ENCODE results near the gene LAMC3.
"Not testable (repeated sequence)": the region's sequence is repeated elsewhere in the genome, so short reads cannot be mapped to it uniquely, and the experiment has no call there.

Gene LAMC3

DNA sequence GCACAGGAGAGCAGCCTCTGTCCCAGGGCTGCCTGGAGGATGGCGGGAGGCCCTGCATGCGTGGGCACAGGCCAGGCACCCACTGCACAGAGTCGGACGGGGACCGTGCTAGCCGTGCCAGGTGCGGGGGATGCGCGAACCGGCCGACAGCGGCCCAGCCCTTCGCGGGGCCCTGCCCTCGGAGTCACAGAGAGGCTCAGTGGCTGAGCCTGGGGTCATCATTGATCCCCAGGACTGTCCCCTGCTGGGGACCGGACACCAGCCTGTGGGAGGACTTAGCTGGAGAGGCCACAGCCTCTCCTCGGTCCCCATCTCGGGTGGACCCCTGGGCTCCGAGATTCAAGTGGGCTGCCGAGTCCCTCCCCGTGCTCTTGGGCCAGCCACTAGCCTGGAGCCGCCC is 19.1 kb upstream of the LAMC3 start:
- DNase-seq: no peak
- in situ Hi-C loops (cut with MboI; ENCODE audit: low pct_unique_long_range_greater_than_20kb, low sequenced_read_pairs): no loop called here

DNA sequence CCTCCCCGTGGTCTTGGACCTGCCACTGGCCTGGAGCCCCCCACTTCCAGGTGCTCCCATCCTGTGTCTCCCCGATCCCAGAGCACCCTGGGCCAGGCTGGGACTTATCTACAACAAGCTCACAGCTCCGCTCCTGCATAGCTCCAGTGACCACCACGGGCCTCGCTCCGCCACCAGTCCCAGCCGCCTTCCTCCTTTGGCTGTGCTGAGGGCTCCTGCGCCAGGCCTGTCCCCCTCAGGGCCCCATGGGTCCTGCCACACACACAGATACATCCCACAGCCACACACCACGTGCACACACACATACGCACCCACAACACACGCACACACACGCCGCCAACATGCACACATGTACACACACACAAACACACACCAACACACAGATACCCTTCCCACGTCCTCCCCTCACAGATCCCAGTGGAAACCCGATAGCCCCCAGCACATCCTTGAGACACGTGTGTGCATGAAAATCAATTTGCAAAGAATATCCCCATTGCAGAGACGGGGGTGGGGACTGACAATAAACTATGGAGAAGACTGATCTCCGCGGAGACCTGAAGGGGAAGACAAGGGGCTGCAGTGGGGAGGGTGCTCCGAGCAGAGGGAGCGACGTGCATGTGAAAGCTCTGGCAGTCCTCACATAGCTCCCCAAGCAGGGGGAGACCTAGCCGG is 18.5 kb upstream of the LAMC3 start:
- in situ Hi-C loops (cut with MboI; ENCODE audit: low pct_unique_long_range_greater_than_20kb, low sequenced_read_pairs): no loop called here
- DNase-seq: no peak

DNA sequence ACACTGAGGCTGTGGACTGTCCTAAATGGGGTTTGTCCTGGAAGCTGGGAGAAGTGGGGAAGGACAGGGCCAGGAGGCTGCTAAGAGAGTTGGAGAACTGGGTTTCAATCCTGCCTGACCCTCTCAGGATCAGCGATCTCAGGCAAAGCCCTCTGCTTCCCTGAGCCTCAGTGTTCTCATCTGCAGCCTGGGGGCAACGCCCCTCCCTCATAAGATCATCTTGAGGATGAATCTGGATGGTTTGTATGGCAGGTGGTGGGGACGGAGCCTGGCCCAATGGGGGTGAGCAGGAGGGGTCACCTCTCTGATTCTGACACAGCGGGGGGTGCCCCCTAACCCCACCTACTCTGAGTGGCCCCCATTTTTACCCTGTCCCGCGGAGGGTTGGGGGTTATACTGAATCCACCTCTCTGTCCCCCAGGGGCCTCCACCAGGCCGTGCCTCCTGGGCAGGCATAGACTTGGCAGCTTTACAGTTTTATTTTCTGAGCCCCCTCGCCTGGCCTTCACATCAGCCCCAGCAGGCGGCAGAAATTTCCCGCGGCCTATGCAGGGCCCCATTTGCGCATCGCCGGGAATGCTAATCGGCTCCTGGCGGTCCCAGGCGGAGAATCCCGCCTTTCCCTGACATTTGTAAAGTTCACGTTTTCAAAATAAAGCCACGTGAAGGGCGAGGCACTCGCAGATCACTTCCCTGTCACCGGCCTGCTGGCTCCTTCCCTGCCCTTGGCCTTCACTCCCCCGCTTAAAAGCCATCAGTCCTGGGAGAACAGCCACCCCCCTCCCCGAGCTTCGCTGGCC is 17.8 kb upstream of the LAMC3 start:
- in situ Hi-C loops (cut with MboI; ENCODE audit: low pct_unique_long_range_greater_than_20kb, low sequenced_read_pairs): no loop called here
- no peak for DNase-seq

DNA sequence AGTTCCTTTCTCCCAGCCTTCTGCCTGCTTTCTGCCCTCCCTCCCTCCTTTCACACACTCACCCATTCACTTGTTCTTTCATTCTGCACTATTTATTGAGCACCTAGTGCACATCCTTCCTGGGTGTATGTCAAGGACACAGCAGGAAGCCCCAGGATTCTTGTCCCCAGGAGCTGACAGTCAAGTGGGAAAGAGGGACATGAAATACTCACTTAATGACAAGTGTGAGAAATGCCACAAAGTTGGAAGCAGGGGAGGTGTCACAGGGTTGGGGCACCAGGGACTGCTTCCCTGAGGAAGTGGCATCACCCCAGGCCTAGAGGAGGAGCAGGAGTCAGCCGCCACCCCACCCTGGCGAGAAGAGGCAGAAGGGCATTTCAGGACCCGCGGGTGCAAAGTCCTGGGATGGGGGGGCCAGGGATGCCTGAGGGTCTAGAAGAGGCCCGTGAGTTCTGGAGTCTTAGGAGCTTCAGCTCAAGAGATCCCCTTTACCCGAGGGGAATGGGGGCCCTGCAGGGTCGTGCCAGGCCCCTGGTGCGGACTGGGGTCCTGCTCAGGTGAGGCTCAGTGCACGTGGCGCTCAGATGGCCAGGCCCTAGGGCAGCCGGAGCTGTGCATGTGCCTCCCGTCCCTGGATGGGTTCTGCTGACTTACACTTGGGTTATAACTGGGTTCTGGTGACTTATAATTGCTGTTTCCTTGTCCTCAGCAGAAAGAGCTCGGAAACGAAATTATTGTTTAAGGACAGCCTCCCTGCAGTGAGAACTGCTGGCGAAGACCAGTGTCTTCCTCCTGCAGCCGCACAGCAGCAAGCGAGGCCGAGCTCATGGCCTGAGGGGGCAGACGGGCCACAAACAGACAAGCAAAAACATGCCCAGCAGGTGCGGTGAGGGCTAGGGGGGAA is 16.9 kb upstream of the LAMC3 start:
- in situ Hi-C loops (cut with MboI; ENCODE audit: low pct_unique_long_range_greater_than_20kb, low sequenced_read_pairs): no loop called here
- no peak for DNase-seq

DNA sequence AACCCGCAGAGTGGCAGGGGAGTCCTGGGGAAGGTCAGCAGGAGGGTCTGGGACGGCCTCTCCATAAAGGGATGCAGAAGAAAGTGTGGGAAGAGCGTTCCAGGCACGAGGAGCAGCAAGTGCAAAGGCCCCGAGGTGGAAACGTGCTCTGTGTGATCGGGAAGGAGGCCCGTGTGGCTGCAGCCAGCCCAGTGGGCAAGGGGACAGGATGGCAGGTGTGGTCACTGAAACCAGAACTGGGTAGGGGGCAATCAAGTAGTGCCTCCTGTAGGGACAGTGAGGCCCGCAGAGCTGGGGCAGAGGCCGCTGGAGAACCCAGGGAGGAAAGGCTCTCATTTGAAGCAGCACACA is 16.3 kb upstream of the LAMC3 start:
- DNase-seq: no peak
- in situ Hi-C loops (cut with MboI; ENCODE audit: low pct_unique_long_range_greater_than_20kb, low sequenced_read_pairs): no loop called here

DNA sequence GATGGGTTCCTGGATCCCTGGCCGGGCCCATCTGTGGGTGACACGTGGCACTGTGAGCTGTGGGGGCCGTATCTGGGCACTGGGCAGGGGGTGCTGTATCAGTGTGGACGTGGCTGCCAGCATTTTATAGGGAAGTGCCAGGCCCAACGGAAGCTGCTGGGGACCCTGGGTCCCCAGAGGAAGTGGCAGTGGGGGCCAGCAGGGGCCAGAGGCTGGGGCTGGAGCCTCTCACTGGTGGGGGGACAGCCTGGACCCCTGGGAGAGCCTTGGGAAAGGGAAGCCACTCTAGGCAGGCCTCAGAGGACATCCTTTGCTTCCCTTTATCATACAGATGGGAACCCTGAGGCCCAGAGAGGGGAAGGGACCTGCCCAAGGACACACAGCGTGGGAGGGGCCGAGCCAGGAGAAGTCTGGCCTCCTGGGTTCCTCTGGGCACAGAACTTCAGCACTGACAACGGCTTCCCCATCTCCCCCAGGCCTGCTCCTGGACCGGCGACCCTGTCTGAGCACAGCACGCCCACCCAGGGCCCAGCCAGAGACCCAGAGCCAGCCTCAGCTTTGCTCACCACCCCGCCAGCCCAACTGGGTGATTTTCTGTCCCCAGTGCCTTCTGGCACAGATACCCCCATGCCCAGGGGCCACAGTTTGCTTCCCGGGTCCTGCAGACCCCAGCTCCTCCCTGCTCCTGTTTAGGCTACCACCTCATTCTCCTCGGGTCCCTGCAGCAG is 15.5 kb upstream of the LAMC3 start:
- in situ Hi-C loops (cut with MboI; ENCODE audit: low pct_unique_long_range_greater_than_20kb, low sequenced_read_pairs): no loop called here
- no peak for DNase-seq

DNA sequence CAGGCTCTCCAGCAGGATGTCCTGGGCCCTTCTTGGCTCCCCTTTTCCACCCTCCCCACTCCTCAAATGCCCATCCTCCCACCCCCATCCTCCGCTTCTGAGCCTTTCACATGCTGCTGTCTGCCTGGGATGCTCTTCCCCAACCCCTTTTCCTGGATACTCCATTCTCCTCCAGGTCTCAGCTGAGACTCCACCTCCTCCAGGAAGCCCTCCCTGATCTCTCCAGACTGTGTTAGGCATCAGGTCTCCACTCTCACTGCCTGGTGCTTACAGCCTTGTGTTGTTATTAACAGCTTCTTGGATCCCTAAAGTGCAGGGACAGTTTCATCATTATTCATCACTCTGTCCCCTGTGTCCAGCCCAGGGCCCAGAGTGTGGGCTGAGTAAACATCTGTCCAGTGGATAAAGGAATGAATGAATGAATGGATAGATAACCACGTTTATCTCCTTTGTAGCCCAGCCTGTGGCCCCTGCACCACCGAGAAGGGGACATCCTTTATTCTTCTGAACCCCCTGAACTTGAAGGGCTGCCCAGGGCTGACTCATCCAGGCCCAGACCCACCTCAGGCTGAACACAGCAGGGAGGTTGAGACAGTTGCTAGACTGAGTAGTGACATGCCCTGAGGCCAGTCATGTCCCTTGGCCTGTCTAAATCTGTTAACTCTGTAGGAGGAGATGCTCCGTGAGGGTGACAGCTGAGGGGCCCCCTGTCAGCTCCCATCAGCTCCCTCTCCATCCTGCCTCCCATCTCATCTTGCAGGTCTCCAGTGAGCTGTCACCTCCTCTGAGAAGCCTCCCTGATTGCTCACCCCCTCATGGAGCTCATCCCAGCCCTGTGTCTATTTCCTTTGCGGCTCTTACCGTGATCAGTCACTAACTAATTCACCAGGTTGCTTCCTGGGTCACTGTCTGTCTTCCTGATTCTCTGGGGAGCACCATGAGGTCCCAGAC is 14.6 kb upstream of the LAMC3 start:
- no peak for DNase-seq
- in situ Hi-C loops (cut with MboI; ENCODE audit: low pct_unique_long_range_greater_than_20kb, low sequenced_read_pairs): no loop called here

DNA sequence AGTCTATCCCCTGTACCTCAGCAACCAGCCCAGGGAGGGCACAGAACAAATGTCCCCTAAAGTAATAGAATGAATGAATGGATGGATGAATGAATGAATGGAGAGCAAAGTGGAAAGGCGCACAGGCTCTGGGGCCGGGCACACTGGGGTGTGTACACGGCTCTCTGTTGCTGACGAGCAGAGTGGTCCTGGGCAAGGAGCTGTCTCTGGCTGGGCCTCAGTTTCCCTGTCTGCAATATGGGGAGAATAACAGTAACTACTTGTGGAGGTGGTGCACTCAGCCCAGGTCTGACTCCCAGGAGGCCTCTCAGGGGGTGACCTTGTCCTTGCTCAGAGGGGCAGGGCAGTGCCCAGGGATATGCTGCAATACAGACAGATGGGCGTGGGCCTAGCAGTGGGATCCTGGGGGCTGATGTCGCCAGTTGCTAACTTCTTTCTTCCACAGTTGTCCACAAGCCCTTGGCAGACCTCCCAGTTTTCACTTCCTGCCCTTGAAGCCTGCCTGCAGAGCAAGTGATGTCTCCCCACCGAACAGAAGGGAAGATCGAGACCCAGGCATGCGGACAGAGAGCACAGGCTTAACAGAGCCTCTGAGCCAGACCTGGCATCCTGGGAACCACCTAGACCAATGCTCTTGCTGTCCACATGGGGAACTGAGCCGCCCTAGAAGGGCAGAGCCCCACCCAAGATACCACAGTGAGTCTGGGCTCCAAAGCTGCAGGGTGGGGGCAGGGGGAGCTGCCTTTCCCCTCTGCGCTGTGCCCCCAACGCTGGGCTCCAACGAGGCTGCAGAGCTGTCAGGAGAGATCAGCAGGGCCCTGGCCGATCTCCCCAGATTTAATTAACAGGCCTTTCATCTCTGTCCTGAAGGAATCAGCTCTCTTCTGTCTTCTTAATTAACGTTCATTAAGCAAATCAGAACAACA is 13.6 kb upstream of the LAMC3 start:
- in situ Hi-C loops (cut with MboI; ENCODE audit: low pct_unique_long_range_greater_than_20kb, low sequenced_read_pairs): no loop called here
- peak; percentile 53 for DNase-seq

DNA sequence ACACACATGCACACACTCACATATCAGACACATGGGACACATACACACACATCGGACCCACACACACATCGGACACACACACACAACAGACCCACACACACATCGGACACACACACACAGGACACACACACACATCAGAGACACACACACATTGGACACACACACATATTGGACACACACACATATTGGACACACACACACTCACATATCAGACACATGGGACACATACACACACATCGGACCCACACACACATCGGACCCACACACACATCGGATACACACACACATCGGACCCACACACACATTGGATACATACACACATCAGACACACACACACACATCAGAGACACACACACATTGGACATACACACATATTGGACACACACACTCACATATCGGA is 12.8 kb upstream of the LAMC3 start:
- DNase-seq: no peak
- in situ Hi-C loops (cut with MboI; ENCODE audit: low pct_unique_long_range_greater_than_20kb, low sequenced_read_pairs): no loop called here

DNA sequence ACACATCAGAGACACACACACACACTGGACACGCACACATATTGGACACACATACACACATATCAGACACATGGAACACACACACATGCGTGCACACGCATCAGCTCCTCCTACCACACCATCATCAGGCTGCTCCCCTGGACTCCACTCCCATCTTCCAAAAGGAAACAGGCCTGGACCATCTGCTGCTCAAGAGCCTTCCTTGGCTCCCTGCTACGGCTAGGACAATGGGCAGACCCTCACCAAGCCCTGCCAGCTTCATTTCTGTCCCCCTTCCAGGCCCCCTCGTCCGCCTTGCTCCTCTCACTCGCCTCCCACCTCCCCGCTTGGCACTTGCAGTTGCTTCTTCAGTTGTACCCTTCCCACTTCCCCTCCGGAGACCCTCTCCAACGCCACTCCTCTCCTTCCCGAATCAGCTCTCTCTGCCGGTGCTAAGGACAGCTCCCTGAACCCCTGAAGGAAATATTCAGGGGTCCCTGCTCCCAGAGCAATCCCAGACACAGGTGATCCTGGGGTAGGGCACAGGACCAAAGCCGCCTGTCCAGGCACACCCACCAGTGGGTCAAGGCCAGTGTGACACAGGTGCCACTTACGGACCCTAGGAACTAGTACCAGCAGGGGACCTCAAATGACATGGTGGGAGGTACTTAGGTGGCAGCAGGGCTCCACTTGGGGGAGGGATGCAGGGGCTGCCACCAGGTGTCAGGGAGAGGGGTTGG is 12.1 kb upstream of the LAMC3 start:
- in situ Hi-C loops (cut with MboI; ENCODE audit: low pct_unique_long_range_greater_than_20kb, low sequenced_read_pairs): no loop called here
- DNase-seq: no peak

DNA sequence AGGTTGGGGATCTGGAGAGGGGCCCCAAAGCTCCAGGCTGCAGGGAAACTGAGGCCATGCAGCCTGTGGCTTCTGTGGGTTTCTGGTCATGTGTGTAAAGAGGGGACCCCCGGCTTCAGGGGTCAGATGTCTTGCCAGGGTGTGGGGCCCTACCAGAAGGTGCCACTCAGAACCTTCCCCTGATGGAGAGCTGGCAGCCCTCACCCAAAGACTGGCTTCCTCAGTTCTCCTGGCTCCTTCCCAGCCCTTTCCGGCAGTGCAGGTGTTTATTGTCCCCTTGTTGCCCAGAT is 11.6 kb upstream of the LAMC3 start:
- in situ Hi-C loops (cut with MboI; ENCODE audit: low pct_unique_long_range_greater_than_20kb, low sequenced_read_pairs): no loop called here
- DNase-seq: no peak

DNA sequence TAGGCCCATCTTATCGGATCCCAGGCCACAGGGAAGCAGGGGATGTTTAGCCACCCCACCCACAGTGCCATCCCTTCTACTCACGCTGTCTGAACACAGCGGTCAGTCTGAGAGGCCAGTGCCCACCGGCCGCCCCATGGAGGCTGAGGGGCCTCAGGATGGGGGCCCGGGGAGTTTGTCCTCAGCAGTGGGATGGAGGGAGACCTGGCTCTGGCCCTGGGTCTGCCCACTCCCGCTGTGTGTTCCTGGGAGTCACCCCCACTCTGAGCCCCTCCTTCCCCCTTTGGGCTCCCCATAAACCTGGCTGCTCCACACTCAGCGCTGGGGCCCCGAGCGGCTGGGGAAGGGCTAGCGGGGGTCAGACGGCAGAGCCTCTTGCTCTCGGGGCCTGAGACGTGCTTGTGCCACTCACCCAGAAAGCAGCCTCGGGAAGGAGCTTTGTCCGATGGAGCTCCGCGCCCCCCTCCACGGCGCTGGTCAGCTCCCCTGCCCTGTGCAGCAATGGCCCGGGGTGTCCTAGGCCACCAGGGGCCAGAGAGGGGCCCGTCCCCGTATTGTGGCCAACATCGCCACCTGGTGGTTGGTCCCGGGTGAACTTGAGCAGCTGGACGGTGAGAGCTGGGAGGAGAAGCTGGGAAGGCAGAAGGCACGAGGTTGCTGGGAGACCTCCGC is 10.9 kb upstream of the LAMC3 start:
- in situ Hi-C loops (cut with MboI; ENCODE audit: low pct_unique_long_range_greater_than_20kb, low sequenced_read_pairs): no loop called here
- peak; percentile 76 for DNase-seq

DNA sequence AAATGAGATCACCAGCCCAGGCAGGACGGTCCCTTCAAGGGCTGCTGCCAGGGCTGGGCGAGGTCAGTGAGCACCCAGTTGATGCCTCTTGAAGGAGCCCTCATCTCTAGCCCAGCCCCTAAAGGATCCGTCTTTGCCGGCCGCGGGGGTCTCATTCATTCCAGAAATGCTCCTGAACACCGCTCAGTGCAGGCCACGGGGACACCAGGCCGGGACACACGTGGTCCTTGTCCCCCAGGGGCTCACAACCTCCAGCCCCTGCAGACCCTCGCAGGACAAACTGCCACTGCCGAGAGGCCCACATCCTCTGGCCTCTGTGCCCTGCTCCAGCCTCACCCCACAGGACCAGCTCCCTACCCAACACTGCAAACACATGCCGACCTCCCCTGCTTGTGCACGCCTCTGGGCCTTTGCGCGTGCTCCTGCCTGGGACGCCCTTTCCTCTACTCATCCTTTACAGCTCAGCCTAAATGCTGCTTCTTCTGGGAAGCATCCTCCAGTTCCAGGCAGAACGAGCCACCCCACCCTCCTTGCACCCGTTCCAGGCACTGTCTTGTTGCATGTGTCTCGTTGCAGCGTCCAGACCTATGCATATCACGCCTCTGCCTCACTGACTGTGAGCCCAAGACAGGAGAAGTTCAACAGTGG is 10.3 kb upstream of the LAMC3 start:
- no peak for DNase-seq
- in situ Hi-C loops (cut with MboI; ENCODE audit: low pct_unique_long_range_greater_than_20kb, low sequenced_read_pairs): no loop called here

DNA sequence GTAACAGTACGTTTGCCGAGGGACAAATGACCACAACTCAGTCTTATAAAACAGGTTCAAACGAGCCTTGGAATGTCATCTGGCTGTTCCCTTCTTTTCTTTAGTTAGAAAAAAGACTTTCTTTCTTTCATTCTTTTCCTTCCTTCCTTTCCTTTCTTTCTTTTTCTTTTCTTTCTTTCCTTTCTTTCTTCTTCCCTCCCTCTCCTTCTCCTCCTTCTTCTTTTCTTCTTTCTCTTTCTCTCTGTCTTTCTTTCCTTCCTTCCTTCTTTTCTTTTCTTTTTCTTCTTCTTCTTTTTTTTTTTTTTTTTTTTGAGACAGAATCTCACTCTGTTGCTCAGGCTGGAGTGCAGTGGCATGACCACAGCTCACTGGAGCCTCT is 9.7 kb upstream of the LAMC3 start:
- no peak for DNase-seq
- in situ Hi-C loops (cut with MboI; ENCODE audit: low pct_unique_long_range_greater_than_20kb, low sequenced_read_pairs): no loop called here

DNA sequence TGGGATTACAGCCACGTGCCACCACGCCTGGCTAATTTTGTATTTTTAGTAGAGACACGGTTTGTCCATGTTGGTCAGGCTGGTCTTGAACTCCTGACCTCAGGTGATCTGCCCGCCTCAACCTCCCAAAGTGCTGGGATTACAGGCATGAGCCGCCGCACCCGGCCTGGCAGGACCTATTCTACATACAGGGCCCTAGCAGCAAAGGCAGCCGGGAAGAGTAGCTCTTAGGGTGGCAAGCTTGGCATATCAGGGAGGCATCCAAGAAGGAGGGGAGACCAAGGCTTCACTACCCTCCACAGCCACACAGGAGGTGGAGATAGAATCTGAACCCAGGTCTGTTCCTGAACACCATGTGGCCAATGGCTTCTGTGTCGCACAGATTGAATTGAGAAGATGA is 8.4 kb upstream of the LAMC3 start:
- in situ Hi-C loops (cut with MboI; ENCODE audit: low pct_unique_long_range_greater_than_20kb, low sequenced_read_pairs); DNase-seq: not testable (repeated sequence)

DNA sequence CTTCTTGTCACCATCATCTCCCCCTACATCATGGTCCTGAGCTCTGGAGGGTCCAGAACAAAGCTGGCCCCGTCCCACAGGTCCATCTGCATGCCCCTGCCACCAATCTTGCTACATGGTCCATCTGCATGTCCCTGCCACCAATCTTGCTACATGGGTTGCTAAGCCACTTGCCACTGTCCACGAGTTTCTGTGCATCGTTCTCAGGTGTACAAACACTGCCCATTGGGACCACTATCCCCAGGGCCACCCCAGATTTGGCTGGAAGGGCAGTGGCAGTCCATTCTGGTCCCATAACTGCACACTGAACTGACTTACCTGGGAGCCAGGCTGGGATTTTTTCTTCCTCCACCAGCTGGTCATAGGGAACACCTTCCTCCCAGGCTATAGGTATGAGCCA is 8.0 kb upstream of the LAMC3 start:
- in situ Hi-C loops (cut with MboI; ENCODE audit: low pct_unique_long_range_greater_than_20kb, low sequenced_read_pairs): no loop called here
- no peak for DNase-seq
